Epidermal melanocyte (primary cell): ENCODE results near the gene CYP2A6.
A peak's percentile ranks its signal among the peaks of the same experiment; 100 is the strongest.

Experiments
- DNase-seq: peaks from one replicate; pipeline ENCODE4 v3.0.0; 2011; ENCODE audit warnings: low spot score; ENCODE audit not compliant: insufficient read length

CYP2A6 gene

GRCh38 chr19:40802300-40803169 lies 47.7 kb downstream of the CYP2A6 start:
- DNase-seq: no peak

- DNase-seq: no peak
Measured at GRCh38 chr19:40801426-40802299, 48.6 kb downstream of the CYP2A6 start.

GRCh38 chr19:40800997-40801377 lies 49.3 kb downstream of the CYP2A6 start:
- no peak for DNase-seq

GRCh38 chr19:40800339-40800996 lies 49.8 kb downstream of the CYP2A6 start:
- DNase-seq: no peak

GRCh38 chr19:40799558-40800338 lies 50.5 kb downstream of the CYP2A6 start:
- no peak for DNase-seq

- DNase-seq: peak; percentile 85
Measured at GRCh38 chr19:40798683-40799557, 51.3 kb downstream of the CYP2A6 start, which contains the start of gene EGLN2. TSS of gene EGLN2 (plus strand) at chr19:40799191. CDS start at chr19:40800573, 1,382 bp downstream.

GRCh38 chr19:40797963-40798682 lies 52.1 kb downstream of the CYP2A6 start:
- DNase-seq: peak; percentile 57

GRCh38 chr19:40797166-40797962 lies 52.9 kb downstream of the CYP2A6 start:
- no peak for DNase-seq
